Measurements from ENCODE around the gene EXD3. TPM values are rescaled to one million over a fixed set of nuclear protein-coding genes. Genes with fewer than 3 reads are reported as not detected.
A peak's percentile ranks its signal among the peaks of the same experiment; 100 is the strongest.
"Not testable (repeated sequence)": the region's sequence is repeated elsewhere in the genome, so short reads cannot be mapped to it uniquely, and the experiment has no call there.

The EXD3 gene
- total and polyA plus RNA-seq, 8 donors, result 8.1 to 57.3 (median 13.6) TPM

GRCh38 chr9:137263506-137263905 is 159.5 kb downstream of the EXD3 start:
- no peak for FAIRE-seq
- Histone ChIP-seq H3K4me3 (no peak overlapping the region), H3K4me1 (peaks cover 2 to 3% (median 2%) of the 10 kb centered on the region in 3 donors), H3K36me3 (peaks cover 0 to 5% (median 0%) of the 10 kb centered on the region in 3 donors), H3K9me3 (no peaks in the 10 kb centered on the region), H3K27ac (no peak overlapping the region), H3K27me3 (no peaks in the 10 kb centered on the region)
- WGBS, 2 donors, result 79 to 84% methylated on average over 10 of the region's 10 CpGs
- ATAC-seq, result no peak
- TF ChIP-seq, protein P1, sequence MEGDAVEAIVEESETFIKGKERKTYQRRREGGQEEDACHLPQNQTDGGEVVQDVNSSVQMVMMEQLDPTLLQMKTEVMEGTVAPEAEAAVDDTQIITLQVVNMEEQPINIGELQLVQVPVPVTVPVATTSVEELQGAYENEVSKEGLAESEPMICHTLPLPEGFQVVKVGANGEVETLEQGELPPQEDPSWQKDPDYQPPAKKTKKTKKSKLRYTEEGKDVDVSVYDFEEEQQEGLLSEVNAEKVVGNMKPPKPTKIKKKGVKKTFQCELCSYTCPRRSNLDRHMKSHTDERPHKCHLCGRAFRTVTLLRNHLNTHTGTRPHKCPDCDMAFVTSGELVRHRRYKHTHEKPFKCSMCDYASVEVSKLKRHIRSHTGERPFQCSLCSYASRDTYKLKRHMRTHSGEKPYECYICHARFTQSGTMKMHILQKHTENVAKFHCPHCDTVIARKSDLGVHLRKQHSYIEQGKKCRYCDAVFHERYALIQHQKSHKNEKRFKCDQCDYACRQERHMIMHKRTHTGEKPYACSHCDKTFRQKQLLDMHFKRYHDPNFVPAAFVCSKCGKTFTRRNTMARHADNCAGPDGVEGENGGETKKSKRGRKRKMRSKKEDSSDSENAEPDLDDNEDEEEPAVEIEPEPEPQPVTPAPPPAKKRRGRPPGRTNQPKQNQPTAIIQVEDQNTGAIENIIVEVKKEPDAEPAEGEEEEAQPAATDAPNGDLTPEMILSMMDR (IDR thresholded peaks at IDR 0.05), result no peak
- DNase-seq, result peak in 1 of 6 donors; percentile 42
- intact Hi-C loops (cut with DNase I), result no loop called here

DNA sequence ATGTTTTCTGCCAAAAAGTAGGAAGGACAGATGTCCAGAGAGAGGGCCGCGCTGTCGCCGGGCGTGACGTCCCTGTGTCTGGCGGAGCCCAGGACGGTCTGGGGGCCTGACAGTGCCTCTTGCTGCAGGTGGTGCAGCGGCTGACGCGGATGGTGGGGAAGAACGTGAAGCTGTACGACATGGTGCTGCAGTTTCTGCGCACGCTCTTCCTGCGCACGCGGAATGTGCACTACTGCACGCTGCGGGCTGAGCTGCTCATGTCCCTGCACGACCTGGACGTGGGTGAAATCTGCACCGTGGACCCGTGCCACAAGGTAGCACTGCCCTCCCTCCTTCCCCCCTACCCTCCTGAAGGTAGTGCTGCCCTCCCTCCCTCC is 160.1 kb downstream of the EXD3 start:
- peak in 2 of 6 donors; percentile 48 to 51 for DNase-seq
- intact Hi-C loops (cut with DNase I), result no loop called here
- no peaks in the 10 kb centered on the region for H3K27me3 ChIP-seq
- FAIRE-seq, result no peak
- H3K36me3 ChIP-seq, result peaks cover 0 to 5% (median 0%) of the 10 kb centered on the region in 3 donors
- H3K27ac ChIP-seq, result no peak overlapping the region
- H3K4me1 ChIP-seq, result no peaks in the 10 kb centered on the region
- H3K9me3 ChIP-seq, result no peaks in the 10 kb centered on the region
- TF ChIP-seq, protein P1 (IDR thresholded peaks at IDR 0.05), result no peak
- WGBS, 2 donors, result 85 to 89% methylated on average over 24 of the region's 24 CpGs
- no peak overlapping the region for H3K4me3 ChIP-seq
- ATAC-seq, result peak in 3 of 4 donors; percentile 8 to 15 (median 9)

DNA sequence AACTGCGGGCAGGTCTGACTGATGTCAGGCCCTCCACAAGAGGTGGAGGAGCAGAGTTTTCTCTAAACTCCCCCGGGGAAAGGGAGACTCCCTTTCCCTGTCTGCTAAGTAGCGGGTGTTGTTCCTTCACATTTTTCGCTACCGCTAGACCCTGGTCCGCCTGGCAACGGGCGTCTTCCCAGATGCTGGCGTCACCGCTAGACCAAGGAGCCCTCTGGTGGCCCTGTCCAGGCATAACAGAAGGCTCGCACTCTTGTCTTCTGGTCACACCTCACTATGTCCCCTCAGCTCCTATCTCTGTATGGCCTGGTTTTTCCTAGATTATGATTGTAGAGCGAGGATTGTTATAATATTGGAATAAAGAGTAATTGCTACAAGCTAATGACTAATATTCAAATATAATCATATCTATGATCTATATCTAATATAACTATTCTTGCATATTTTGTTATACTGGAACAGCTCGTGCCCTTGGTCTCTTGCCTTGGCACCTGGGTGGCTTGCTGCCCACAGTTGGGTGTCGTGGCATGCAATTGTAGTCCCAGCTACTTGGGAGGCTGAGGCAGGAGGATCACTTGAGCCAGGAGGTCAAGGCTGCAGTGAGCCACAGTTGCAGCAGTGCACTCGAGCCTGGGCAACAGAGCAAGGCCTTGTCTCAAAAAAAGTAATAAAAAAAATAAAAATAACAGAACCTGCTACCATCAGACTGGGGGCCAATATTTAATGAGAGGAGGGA is 160.6 kb downstream of the EXD3 start:
- H3K4me3 ChIP-seq; H3K27me3 ChIP-seq; H3K4me1 ChIP-seq; H3K36me3 ChIP-seq; FAIRE-seq; H3K27ac ChIP-seq; H3K9me3 ChIP-seq; intact Hi-C loops (cut with DNase I): not testable (repeated sequence)
- TF ChIP-seq, protein P1 (IDR thresholded peaks at IDR 0.05), result peak; percentile 25 to 45 (median 36)
- WGBS, 2 donors, result 26 to 31% methylated on average over 14 to 15 of the region's 15 CpGs
- ATAC-seq, result peak; percentile 33 to 47 (median 46)
- DNase-seq, result peak in 3 of 6 donors; percentile 35 to 61 (median 54)

Small RNA genes within 50 kb of the gene (microRNA-seq; reads per million reads assigned to microRNA genes)
- gene MIR7114, result 0.59 to 1.2 reads per million in 2 donors

Other genes with a start within 250 kb of the EXD3 start
- gene ANAPC2, start 234.6 kb downstream of the EXD3 start, total RNA-seq, result 10 to 100 TPM; 22.2 to 39.4 (median 31.5) TPM
- 100 to 1,000 TPM in 1 of 2 donors, 10 to 100 TPM in 1; 99.9 to 122 TPM for gene ANAPC2, start 234.6 kb downstream of the EXD3 start, polyA plus RNA-seq
- gene SSNA1, start 234.5 kb downstream of the EXD3 start, total RNA-seq, result 10 to 100 TPM; 30.8 to 45.2 (median 38.3) TPM
- 10 to 100 TPM; 67.4 to 81.0 TPM for gene SSNA1, start 234.5 kb downstream of the EXD3 start, polyA plus RNA-seq
- 100 to 1,000 TPM in 1 of 6 donors, 10 to 100 TPM in 5; 50.3 to 110 (median 74.8) TPM for gene TPRN, start 222.4 kb downstream of the EXD3 start, total RNA-seq
- 10 to 100 TPM; 48.7 to 66.5 TPM for gene TPRN, start 222.4 kb downstream of the EXD3 start, polyA plus RNA-seq
- gene TMEM203, start 217.5 kb downstream of the EXD3 start, total RNA-seq, result 10 to 100 TPM in 5 of 6 donors, 1 to 10 TPM in 1; 9.7 to 19.0 (median 13.1) TPM
- 10 to 100 TPM; 16.9 to 22.8 TPM for gene TMEM203, start 217.5 kb downstream of the EXD3 start, polyA plus RNA-seq
- 10 to 100 TPM in 1 of 6 donors, 1 to 10 TPM in 5; 4.6 to 12.9 (median 6.5) TPM for gene NDOR1, start 217.5 kb downstream of the EXD3 start, total RNA-seq
- gene NDOR1, start 217.5 kb downstream of the EXD3 start, polyA plus RNA-seq, result 10 to 100 TPM in 1 of 2 donors, 1 to 10 TPM in 1; 9.7 to 25.4 TPM
- 1 to 10 TPM; 3.3 to 6.5 (median 3.4) TPM for gene RNF208, start 200.9 kb downstream of the EXD3 start, total RNA-seq
- 10 to 100 TPM; 11.4 to 20.7 TPM for gene RNF208, start 200.9 kb downstream of the EXD3 start, polyA plus RNA-seq
- gene CYSRT1, start 198.0 kb downstream of the EXD3 start, total RNA-seq, result under 1 TPM in 2 of 6 donors, not detected in 4; 0.22 to 0.32 TPM
- 1 to 10 TPM in 1 of 2 donors, under 1 TPM in 1; 0.87 to 1.3 TPM for gene CYSRT1, start 198.0 kb downstream of the EXD3 start, polyA plus RNA-seq
- under 1 TPM in 1 of 6 donors, not detected in 5; 0.09 TPM for gene RNF224, start 195.7 kb downstream of the EXD3 start, total RNA-seq
- under 1 TPM; 0.61 TPM for gene RNF224, start 195.7 kb downstream of the EXD3 start, polyA plus RNA-seq
- gene SLC34A3, start 192.3 kb downstream of the EXD3 start, total RNA-seq, result under 1 TPM in 2 of 6 donors, not detected in 4; 0.12 to 0.19 TPM
- gene SLC34A3, start 192.3 kb downstream of the EXD3 start, polyA plus RNA-seq, result under 1 TPM; 0.21 to 0.42 TPM
- gene TUBB4B, start 181.9 kb downstream of the EXD3 start, total RNA-seq, result 10 to 100 TPM; 40.9 to 87.6 (median 64.7) TPM
- gene TUBB4B, start 181.9 kb downstream of the EXD3 start, polyA plus RNA-seq, result 100 to 1,000 TPM in 1 of 2 donors, 10 to 100 TPM in 1; 96.2 to 143 TPM
- gene STPG3, start 171.9 kb downstream of the EXD3 start, total RNA-seq, result not detected
- gene STPG3, start 171.9 kb downstream of the EXD3 start, polyA plus RNA-seq, result under 1 TPM in 1 of 2 donors, not detected in 1; 0.23 TPM
- 10 to 100 TPM; 22.3 to 34.0 (median 29.0) TPM for gene NELFB, start 167.8 kb downstream of the EXD3 start, total RNA-seq
- 10 to 100 TPM; 28.7 to 34.2 TPM for gene NELFB, start 167.8 kb downstream of the EXD3 start, polyA plus RNA-seq
- gene TOR4A, start 145.4 kb downstream of the EXD3 start, total RNA-seq, result 1 to 10 TPM; 2.5 to 6.8 (median 4.3) TPM
- 1 to 10 TPM; 1.4 to 3.0 TPM for gene TOR4A, start 145.4 kb downstream of the EXD3 start, polyA plus RNA-seq
- gene NRARP, start 120.9 kb downstream of the EXD3 start, total RNA-seq, result 10 to 100 TPM in 4 of 6 donors, 1 to 10 TPM in 2; 7.5 to 23.4 (median 13.6) TPM
- 1 to 10 TPM; 1.3 to 2.7 TPM for gene NRARP, start 120.9 kb downstream of the EXD3 start, polyA plus RNA-seq
- gene NOXA1, start 231 bp upstream of the EXD3 start, total RNA-seq, result 10 to 100 TPM in 3 of 6 donors, 1 to 10 TPM in 3; 6.6 to 15.0 (median 10.0) TPM
- 10 to 100 TPM; 40.0 to 45.5 TPM for gene NOXA1, start 231 bp upstream of the EXD3 start, polyA plus RNA-seq
- 1 to 10 TPM in 5 of 6 donors, under 1 TPM in 1; 0.98 to 3.8 (median 1.3) TPM for gene ENTPD8, start 18.2 kb upstream of the EXD3 start, total RNA-seq
- 1 to 10 TPM; 3.9 to 4.7 TPM for gene ENTPD8, start 18.2 kb upstream of the EXD3 start, polyA plus RNA-seq
- 10 to 100 TPM; 22.0 to 34.4 (median 26.3) TPM for gene NSMF, start 36.2 kb upstream of the EXD3 start, total RNA-seq
- gene NSMF, start 36.2 kb upstream of the EXD3 start, polyA plus RNA-seq, result 10 to 100 TPM; 68.6 to 81.0 TPM
- gene PNPLA7, start 127.2 kb upstream of the EXD3 start, total RNA-seq, result 10 to 100 TPM in 5 of 6 donors, 1 to 10 TPM in 1; 7.1 to 23.8 (median 17.7) TPM
- gene PNPLA7, start 127.2 kb upstream of the EXD3 start, polyA plus RNA-seq, result 10 to 100 TPM; 62.8 to 71.8 TPM
- gene MRPL41, start 128.7 kb upstream of the EXD3 start, total RNA-seq, result 10 to 100 TPM; 16.6 to 30.1 (median 19.0) TPM
- gene MRPL41, start 128.7 kb upstream of the EXD3 start, polyA plus RNA-seq, result 10 to 100 TPM; 49.6 to 74.1 TPM
- 10 to 100 TPM; 16.7 to 27.4 (median 21.5) TPM for gene DPH7, start 155.8 kb upstream of the EXD3 start, total RNA-seq
- 100 to 1,000 TPM; 107 to 174 TPM for gene DPH7, start 155.8 kb upstream of the EXD3 start, polyA plus RNA-seq
- gene ZMYND19, start 167.3 kb upstream of the EXD3 start, total RNA-seq, result 10 to 100 TPM in 1 of 6 donors, 1 to 10 TPM in 5; 6.1 to 11.1 (median 9.1) TPM
- gene ZMYND19, start 167.3 kb upstream of the EXD3 start, polyA plus RNA-seq, result 10 to 100 TPM; 18.0 to 18.6 TPM
- 10 to 100 TPM; 20.9 to 39.3 (median 24.3) TPM for gene ARRDC1, start 182.5 kb upstream of the EXD3 start, total RNA-seq
- gene ARRDC1, start 182.5 kb upstream of the EXD3 start, polyA plus RNA-seq, result 100 to 1,000 TPM; 117 to 161 TPM
- gene EHMT1, start 195.8 kb upstream of the EXD3 start, total RNA-seq, result 10 to 100 TPM; 29.9 to 51.1 (median 32.6) TPM
- gene EHMT1, start 195.8 kb upstream of the EXD3 start, polyA plus RNA-seq, result 10 to 100 TPM; 30.3 to 42.0 TPM